Ishikawa (cell line): ENCODE results near the gene ODAD3.

Source experiments
- CEBPB ChIP-seq: IDR thresholded peaks from 2 replicates; pipeline ENCODE4 v1.6.1; 2012
- CREB1 ChIP-seq: IDR thresholded peaks from 2 replicates; pipeline ENCODE4 v1.6.1; 2012; ENCODE audit warnings: low read depth
- EGR1 ChIP-seq: IDR thresholded peaks from 2 replicates; pipeline ENCODE4 v1.6.1; 2012
- EP300 ChIP-seq: IDR thresholded peaks from 2 replicates; pipeline ENCODE4 v1.6.1; 2012; ENCODE audit warnings: borderline replicate concordance
- FOXM1 ChIP-seq: IDR thresholded peaks from 2 replicates; pipeline ENCODE4 v1.6.1; 2012; ENCODE audit warnings: low read depth, borderline replicate concordance
- MAX ChIP-seq: IDR thresholded peaks from 2 replicates; pipeline ENCODE4 v1.6.1; 2012
- RAD21 ChIP-seq: IDR thresholded peaks from 2 replicates; pipeline ENCODE4 v1.6.1; 2012; ENCODE audit warnings: low read depth
- REST ChIP-seq: IDR thresholded peaks from 2 replicates; pipeline ENCODE4 v1.6.1; 2012; ENCODE audit warnings: low read depth, mild to moderate bottlenecking
- TAF1 ChIP-seq: IDR thresholded peaks from 2 replicates; pipeline ENCODE4 v1.6.1; 2012; ENCODE audit warnings: low read depth, mild to moderate bottlenecking
- TCF12 ChIP-seq: IDR thresholded peaks from 2 replicates; pipeline ENCODE4 v1.6.1; 2012; ENCODE audit warnings: low read depth
- TEAD4 ChIP-seq: IDR thresholded peaks from 2 replicates; pipeline ENCODE4 v1.6.1; 2012
- USF1 ChIP-seq: IDR thresholded peaks from 2 replicates; pipeline ENCODE4 v1.6.1; 2012
- YY1 ChIP-seq: IDR thresholded peaks from 2 replicates; pipeline ENCODE4 v1.6.1; 2012; ENCODE audit warnings: low read depth
- ZBTB7A ChIP-seq: IDR thresholded peaks from 2 replicates; pipeline ENCODE4 v1.6.1; 2012; ENCODE audit warnings: low read depth

- TF ChIP-seq MAX (no peak), CREB1 (no peak), RAD21 (no peak), USF1 (no peak), TAF1 (no peak), TCF12 (no peak), YY1 (no peak), TEAD4 (no peak), EGR1 (no peak), EP300 (no peak), FOXM1 (no peak), CEBPB (no peak), ZBTB7A (no peak), REST (no peak)
Measured at GRCh38 chr19:11478167-11479089, 43.5 kb upstream of the ODAD3 start.
